ENCODE measurements around the gene SIGLEC9.

Gene SIGLEC9

DNA sequence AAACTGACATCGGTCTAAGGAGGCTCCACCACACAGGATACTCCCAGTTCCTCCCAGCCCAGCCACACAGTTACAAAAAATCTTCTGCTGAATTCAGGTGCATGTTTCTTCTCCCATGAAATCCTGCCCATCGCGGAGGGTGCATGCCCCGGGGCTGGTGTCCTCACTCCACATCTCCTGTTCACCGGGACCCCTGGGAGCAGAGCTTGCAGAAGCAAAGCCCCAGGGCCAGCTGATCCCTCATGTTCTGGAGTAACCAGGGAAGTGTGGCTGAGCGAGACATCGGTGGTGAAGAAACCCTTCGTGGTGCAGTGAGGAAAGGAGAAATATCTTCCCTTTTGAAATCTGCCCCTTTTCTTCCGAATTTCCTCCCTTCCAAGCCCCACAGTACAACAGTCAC is 904 bp upstream of the SIGLEC9 start:
- DNase-seq = peak; percentile 55 to 76 (median 68)

DNA sequence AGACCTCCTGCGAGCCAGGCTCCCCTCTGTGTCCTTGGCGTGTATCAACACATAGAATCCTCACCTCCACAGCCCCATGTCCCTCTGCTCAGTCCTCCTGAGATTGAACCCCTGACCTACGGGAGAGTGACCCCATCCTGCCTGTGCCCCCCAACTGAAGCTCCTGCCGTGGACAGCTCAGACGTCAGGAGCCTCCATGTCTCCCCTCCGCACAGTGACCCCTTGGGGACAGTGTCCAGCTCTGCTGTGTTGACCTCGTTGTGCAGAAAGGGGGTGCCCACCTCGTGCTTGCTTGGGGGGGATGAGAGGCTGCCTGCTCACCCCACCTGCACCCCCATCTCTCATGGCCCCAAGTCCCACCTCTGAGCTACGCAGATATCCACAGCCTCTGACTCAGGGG is 490 bp upstream of the SIGLEC9 start:
- DNase-seq = no peak

DNA sequence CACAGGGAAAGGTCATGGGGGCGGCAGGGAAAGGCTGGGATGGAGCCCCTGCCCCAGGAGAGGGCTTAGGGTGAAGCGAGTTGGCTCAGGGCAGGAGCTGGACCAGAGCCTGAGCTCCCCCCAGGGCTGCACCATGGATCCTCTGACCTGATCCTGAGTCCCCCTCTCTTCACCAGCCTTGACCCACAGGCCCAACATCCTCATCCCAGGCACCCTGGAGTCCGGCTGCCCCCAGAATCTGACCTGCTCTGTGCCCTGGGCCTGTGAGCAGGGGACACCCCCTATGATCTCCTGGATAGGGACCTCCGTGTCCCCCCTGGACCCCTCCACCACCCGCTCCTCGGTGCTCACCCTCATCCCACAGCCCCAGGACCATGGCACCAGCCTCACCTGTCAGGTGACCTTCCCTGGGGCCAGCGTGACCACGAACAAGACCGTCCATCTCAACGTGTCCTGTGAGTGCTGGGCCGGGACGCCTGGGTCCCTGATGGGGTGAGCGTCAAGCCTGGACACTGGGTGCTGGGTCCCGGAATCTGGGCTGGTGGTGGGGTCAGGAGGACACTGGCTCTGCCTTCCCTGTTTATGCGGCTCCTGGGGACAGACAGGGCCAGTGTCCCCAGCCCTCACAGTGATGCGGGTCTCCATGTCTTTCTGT is 842 bp downstream of the SIGLEC9 start:
- no peak for DNase-seq

DNA sequence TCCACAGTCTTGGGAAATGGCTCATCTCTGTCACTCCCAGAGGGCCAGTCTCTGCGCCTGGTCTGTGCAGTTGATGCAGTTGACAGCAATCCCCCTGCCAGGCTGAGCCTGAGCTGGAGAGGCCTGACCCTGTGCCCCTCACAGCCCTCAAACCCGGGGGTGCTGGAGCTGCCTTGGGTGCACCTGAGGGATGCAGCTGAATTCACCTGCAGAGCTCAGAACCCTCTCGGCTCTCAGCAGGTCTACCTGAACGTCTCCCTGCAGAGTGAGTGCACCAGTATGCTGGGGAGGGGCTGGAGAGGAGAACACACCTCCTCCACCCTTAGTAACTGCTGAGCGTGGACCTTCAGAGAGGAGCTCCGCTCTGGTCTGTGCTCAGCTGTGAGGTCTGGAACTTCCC is 2.3 kb downstream of the SIGLEC9 start:
- peak in 2 of 4 experiments; percentile 45 to 48 for DNase-seq

DNA sequence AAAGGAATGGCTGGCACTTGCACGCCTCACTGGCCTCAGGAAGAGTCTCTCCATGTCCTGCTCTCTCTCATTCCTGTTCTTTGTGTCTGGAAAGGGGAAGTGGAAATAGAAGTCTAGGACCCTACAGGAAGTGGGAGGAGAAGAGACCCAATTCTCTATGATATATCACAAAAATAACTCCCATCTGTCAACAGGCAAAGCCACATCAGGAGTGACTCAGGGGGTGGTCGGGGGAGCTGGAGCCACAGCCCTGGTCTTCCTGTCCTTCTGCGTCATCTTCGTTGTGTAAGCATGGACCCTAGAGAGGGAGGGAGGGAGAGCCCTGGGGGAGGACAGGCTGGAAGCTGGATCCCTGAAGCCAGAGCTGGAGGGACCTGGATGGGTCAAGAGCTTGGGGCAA is 3.0 kb downstream of the SIGLEC9 start:
- DNase-seq = peak; percentile 89 to 97 (median 92)

DNA sequence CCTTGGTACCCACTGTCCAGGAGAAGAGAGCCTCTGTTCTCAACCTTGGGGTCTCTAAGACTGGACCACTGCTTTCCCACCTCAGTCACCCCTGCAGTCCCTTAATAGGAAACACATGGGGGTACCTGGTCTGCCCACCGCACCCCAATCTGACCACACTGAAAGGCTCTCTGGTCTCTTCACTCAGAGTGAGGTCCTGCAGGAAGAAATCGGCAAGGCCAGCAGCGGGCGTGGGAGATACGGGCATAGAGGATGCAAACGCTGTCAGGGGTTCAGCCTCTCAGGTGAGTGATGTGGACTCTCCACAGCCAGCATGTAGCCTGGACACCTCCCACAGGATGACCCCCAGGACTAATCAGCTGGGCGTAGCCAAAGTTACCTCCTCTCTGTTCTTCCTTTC is 3.5 kb downstream of the SIGLEC9 start:
- no peak for DNase-seq

DNA sequence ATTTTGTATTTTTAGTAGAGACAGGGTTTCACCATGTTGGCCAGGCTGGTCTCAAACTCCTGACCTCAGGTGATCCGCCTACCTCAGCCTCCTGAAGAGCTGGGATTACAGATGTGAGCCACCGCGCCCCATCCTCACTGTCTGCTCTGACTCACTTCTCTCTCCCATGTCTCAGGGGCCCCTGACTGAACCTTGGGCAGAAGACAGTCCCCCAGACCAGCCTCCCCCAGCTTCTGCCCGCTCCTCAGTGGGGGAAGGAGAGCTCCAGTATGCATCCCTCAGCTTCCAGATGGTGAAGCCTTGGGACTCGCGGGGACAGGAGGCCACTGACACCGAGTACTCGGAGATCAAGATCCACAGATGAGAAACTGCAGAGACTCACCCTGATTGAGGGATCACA is 5.0 kb downstream of the SIGLEC9 start:
- no peak for DNase-seq

DNA sequence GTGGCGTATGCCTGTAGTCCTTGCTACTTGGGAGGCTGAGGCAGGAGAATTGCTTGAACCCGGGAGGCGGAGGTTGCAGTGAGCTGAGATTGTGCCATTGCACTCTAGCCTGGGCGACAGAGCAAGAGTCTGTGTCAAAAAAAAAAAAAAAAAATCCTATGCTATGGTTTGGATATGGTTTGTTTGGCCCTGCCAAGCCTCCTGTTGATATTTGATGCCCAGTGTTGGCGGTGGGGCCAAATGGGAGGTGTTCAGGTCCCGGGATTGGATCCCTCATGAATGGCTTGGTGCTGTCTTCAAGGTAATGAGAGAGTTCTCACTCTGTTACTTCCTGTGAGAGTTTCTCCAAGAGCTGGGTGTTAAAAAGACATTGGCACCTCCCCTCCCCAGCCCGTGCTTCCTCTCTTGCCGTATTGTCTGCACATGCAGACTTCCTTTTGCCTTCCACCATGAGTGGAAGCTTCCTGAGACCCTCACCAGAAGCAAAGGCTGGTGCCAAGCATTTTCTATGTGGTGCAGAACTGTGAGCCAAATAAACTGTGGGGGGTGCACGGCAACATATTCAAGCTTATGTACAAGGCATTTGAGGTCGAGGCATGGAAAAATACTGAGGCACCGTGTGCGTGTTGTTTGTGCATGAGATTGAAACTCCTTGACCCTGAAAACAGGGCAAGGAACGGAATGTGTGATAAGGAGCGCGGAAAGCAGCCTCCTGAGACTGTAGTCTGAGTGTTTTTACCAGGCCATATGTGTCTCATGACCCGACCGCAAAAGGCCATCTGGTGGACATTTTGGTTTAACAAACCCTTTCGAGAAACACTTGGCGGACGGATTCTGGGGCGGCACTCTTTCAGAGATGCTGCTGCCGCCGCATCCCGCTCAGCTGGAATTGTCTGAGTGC is 7.3 kb downstream of the SIGLEC9 start:
- DNase-seq = peak; percentile 68 to 90 (median 80)

DNA sequence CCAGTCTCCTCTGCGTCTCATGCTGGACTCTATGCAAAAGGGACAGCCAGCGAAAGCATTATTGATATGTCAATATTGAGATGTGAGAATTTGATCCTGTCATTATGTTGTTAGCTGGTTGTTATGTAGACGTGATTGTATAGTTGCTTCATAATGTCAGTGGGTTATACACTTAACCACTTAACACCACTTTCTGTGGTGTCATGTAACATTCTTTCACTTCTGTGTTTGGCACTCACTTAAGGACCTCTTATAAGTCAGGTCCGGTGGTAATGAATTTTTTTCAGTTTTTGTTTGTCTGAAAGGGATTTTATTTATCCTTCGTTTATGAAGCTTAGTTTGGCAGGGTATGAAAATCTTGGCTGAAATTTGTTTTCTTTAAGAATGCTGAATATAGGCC is 10.3 kb downstream of the SIGLEC9 start:
- DNase-seq = peak in 1 of 4 experiments; percentile 46

DNA sequence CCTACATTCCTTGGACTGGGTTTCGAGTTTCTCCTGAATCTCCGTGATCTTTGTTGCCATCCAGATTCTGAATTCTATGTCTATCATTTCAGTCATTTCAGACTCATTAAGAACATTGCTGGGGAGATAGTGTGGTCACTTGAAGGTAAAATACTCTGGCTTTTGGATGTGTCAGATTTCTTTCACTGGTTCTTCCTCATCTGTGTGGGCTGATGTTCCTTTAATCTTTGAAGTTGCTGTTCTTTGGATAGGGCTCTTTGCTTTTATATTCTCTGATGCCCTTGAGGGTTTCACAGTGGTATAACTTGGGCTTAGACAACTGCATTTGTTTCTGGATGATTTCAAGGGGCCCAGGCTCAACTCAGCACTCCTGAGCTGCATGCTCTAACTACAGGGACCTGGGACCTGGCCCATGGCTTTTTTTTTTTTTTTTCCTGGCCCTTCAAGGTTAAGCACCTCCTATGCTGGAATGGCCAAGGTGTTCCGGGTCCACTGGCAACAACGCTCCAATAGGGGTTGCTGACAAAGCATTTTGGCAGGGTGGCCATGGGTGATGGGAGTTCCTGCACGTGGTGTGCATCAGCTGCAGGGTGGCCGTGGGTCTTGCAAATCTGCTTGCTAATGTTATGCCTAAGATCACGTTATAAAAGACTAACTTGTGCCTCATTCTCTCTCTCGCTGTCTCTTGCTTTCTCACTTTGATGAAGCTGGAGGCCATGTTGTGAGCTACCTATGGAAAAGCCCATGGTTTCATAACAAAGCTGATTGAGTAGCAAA is 11.5 kb downstream of the SIGLEC9 start:
- DNase-seq = peak; percentile 31 to 71 (median 62)

DNA sequence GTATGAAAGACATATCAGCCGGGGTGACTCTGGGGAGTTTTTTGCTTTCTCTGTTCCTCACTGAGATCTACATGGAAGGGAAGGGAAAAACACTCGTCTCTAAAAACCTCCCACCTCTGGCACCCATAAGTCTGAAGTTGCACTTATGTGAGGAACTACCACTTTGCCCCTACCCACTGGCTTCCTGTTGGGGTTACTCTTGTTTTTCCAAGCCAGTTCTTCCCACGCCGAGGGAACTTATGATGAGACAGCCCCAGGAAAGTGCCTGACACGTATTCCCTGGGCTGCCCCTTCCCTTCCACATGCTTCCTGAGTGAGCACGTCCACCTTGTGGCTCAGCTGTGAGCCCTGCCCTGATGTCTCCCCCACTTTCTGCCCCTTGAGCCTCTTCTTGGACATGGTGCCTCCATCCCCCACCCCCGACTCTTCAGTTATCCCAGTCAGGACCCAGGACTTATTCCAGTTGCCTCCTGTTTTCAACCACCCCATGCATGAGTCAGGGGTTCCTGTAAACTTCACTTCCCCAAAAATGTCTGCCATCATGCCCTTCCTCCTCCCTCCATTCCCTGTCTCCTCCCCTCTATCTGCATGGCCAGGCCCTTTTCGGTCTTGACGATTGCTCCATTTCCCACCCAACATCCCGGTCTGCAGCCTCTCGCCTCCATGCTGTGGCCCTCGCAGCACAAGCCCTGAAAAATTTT is 12.3 kb downstream of the SIGLEC9 start:
- peak; percentile 94 to 98 (median 96) for DNase-seq

DNA sequence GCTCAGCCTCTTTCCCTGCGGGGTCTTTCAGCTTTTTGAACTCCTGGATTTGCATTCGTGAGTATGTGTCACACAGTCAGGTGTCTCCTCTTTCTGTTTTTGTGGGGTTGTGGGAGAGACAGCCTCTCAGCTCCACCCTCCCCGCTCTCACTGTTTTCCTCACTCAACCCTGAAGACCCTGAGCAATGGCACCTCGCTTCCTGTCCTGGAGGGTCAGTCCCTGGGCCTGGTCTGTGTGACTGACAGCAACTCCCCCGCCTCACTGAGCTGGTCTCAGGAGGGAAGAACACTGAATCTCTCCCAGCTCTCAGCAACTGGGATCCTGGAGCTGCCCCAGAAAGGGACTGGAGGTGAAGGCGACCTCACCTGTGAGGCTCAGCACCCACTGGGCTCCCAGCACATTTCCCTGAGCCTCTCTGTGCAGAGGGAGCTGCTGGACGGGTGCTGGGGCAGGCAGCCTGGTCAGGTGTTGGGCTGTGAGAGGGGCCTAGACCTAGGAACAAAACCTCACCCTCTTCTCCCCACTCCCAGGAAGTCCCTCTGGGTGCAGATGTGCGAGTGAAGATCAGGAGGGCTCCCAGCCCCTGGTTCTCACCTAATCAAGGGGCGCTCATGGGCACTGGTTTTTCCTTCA is 13.2 kb downstream of the SIGLEC9 start:
- peak in 3 of 4 experiments; percentile 51 to 64 (median 56) for DNase-seq

DNA sequence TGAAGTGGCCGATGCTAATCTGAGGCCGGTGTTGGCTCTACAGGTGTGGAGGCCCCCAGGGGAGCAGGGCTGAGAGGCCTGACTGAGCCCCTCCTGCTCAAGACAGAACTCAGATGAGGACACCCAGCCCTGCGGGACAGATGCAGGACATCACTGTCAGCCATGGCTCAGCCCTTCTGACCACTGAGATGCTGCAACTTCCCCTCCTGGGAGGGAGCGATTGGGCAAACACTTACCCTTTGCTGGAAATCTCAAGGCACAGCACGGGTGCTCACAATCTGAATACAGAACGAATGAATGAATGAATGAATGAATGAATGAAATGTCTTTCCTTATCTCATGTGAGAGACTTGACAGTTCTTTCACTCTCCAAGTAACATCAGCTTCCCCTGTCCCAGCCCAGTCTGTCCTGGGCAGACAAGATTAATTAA is 13.9 kb downstream of the SIGLEC9 start:
- DNase-seq = peak; percentile 89 to 96 (median 94)

DNA sequence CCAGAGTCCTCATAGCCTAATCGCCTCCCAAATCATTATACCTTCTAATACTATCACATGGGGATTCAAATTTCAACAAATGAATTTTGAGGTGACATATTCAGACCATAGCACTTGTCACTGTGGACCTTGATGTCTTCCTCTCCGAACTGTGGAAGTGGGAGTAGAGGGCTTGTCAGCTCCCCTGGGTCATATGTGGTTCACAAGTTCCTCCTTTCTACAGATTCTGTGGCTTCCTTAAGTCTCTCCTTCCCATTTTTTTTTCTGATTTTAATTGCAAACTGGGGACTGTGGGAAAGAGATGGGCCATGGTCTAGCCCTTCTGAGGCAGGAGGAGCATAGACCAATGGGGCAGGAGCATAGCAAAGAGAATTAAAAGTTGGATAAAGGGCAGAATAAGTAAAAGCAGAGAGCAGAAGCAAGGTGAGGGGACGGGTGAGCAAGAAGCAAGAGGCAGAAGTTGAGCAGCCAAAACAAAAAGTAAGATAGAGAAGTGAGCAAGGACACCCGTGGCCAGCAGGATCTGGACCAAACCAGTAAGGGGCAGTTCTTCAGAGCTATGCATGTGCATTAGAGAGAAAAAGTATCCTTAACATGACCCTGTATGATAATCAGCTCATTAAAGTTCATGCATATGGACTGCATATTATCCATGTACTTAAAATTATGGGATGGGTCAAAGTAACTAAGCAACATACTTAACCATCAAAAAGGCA is 14.8 kb downstream of the SIGLEC9 start:
- DNase-seq = peak; percentile 81 to 95 (median 90)

DNA sequence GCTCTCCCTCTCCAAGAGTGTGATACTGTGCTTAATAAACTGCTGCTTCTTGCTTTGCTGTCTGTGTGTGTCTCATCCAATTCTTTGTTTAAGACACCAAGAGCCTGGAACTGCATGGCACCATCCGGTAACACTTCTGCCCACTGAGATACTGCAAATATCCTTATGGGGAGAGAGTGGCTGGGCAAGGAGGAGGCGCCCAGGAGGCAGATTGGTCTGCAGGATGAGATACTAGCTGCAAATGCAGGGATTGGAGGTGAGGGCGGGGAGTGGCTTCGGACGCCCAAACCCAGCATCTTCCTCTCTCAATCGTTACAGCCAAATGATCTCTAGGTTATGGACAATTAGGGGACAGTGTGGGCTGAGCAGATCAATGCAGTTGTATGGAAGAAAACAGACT is 15.7 kb downstream of the SIGLEC9 start:
- DNase-seq = peak in 3 of 4 experiments; percentile 49 to 70 (median 51)

DNA sequence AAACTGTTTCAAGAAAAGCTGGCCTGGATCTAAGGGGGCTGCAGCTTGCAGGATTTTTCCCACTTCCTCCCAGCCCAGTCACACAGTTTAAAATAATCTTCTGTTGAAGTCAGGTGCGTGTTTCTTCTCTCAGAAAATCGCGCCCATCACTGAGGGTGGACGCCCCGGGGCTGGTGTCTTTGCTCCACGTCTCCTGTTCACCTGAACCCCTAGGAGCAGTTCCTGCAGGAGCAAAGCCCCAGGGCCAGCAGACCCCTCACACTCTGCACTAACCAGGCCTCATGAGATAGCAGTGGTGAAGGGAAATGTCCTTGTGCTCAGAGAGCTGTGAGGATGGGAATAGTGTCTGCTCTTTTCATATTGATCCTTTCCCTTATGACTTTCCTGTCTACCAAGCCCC is 16.5 kb downstream of the SIGLEC9 start:
- DNase-seq = no peak

DNA sequence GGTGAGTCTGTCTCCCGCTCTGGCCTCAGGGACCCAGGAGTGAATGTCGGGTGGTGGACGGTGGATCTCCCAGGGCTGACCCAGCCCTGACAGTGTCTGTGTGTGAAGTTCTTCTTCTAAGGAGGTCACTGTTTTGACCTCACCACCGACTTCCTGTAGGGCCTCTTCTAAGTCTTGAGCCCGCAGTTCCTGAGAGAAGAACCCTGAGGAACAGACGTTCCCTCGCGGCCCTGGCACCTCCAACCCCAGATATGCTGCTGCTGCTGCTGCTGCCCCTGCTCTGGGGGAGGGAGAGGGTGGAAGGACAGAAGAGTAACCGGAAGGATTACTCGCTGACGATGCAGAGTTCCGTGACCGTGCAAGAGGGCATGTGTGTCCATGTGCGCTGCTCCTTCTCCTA is 17.4 kb downstream of the SIGLEC9 start, which contains the start of gene SIGLEC7:
Gene SIGLEC7, plus strand, starts transcription at position 183 of the 400 bp plus-strand sequence. Its CDS starts 69 bp downstream, at position 252.
- DNase-seq = peak; percentile 89 to 93 (median 92)

DNA sequence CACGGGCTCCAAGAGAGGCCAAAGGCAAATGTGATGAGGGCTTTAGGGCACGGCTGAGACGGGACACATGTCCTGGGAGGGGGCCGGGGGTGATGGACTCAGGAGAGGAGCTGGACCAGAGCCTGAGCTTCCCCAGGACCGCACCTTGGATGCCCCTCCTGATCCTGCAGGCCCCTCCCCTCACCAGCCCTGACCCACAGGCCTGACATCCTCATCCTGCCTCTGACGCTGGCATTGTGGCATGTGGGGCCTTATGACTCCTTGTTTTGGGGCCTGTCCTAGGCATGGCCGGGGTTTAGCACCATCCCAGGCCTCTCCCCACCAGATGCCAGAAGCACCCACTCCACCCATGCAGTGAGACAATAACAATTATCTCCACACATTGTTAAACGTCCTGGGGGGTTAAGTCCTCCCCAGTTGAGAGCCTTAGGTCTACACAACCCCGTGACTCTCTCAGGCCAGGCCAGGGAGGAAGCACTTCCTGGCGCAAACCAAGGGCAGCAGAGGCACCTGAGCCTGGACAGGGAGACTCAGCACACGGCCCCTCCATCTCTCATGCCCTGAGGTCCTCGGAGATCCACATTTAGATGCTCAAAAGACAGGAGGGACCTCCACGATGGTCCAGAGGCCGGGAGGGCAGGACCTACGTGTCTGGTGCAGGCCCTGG is 18.2 kb downstream of the SIGLEC9 start:
- peak; percentile 57 to 71 (median 64) for DNase-seq

DNA sequence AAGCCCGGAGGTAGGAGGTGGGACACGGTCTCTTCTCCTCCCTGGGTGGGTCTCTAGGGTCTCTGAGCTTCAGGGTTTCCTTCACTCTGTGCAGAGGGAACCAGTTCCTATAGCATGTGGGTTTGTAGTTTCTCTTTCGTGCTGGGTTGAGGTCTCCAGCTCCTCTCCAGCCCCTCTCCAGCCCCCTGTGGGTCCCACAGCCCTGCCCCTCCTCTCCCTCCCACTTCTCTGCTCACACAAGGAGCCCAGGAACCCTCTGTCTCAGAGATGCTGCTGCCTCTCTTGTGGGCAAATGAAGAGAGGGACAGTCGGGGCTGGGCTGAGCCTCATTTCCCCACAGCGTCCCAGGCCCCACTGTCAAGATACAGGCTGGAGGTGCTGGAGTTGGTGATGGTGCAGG is 18.8 kb downstream of the SIGLEC9 start:
- DNase-seq = no peak

DNA sequence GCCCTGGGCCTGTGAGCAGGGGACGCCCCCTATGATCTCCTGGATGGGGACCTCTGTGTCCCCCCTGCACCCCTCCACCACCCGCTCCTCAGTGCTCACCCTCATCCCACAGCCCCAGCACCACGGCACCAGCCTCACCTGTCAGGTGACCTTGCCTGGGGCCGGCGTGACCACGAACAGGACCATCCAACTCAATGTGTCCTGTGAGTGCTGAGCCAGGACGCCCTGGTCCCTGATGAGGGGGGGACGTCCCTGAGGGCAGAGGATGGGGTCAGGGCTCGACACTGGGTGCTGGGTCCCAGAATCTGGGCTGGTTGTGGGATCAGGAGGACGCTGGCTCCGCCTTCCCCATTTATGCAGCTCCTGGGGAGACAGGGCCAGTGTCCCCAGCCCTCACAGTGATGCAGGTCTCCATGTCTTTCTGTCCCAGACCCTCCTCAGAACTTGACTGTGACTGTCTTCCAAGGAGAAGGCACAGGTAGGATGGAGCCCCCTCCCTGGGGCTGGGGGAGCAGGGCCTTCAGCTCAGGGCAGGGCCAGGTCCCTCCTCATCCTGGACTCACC is 19.9 kb downstream of the SIGLEC9 start:
- DNase-seq = no peak

Data from suppressor macrophage (primary cell).